Stimulated activated CD4-positive, alpha-beta T cell treated with anti-CD3 and anti-CD28 coated beads, TNF-alpha, amount 100 ng/mL, for 1 hour (primary cell): Measurements from ENCODE around the gene AEBP1.

Experiments
- DNase-seq, 3 donors: peaks; one replicate each; pipeline ENCODE4 v3.0.0-alpha.2; 2020; ENCODE audit warnings: low read depth in 3 of 3, low spot score in 1 of 3

AEBP1 gene

DNA sequence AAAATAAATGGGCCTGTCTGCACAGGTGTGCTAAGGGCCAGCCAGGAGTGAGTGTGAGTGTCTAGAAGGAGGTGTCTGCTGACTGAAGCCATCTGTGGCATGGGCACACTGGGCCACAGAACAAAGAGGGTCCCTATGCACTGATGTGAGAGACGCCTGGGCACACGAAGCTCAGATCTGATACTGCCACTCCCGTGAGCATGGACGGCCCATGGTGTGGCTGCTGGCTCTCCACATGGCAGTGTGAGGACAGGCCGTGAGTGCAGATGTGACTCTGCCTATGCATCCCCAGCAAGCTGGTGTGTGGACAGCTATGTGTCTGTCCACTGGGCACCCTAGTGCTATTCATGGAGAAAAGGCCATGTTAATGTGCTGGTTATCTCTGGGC is 49.8 kb downstream of the AEBP1 start:
- no peak for DNase-seq

DNA sequence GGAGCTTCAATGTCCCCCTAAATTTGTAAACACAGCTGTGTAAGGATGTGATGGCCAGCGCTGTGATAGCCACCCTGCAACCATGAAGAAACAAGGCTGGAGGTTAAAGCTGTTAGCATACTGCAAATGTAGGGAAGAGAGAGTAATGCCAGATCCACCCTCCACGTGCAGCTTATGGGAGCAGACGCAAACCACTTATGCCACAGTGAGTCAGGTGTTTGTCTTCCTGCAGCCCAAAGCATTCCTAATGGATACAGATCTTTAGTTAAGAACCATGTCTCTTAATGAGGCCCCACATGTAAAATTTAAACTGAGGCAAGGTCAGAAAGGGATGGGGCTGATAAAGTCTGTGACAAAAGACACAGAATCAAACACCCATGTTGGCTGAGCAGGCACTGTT is 50.6 kb downstream of the AEBP1 start:
- no peak for DNase-seq

DNA sequence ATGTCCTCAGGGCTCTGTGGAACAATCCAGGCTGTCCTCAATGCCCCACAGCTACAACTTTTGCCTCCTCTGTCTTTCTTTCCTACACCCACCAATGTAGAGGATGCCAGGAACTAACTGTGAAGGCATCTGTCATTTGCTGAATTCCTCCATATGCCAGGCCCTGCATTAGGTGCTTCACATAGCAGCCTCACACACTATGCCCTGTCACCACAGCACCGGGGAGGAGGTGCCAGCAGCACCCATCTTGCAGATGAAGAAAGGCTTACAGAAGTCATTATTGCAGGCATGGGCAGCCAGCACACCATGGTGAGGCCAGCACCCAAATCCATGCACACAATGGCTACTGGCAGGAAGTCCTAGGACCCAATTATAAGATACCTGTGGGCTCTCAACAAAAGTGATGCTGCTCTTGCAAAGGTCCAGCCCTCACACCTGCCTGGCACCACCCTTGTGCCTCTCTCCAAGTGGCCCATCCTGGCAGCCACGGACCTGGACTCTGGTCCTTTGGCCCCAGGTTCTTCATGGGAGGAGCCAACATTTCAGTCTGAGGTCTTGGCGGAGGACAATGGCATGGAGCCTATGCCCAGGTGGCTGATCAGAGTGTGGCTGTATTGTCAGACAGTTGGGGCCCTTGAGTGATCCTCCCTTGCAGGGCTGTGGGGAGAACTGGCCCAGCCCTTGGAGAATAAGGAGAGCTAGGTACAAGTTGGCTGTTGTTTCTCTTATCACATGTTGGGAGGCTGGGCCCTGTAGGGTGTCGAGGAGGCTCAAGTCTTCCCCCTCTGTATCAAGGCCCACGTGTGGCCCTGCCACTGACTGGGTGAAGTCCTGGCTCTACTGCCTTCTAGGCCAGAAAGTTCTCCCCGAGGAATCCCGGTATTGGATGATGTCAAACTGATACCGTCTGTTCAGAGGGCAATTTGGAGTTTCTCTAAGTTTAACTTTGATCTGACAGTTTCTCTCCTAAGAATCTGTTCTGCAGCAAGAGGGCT is 51.3 kb downstream of the AEBP1 start:
- DNase-seq = no peak

DNA sequence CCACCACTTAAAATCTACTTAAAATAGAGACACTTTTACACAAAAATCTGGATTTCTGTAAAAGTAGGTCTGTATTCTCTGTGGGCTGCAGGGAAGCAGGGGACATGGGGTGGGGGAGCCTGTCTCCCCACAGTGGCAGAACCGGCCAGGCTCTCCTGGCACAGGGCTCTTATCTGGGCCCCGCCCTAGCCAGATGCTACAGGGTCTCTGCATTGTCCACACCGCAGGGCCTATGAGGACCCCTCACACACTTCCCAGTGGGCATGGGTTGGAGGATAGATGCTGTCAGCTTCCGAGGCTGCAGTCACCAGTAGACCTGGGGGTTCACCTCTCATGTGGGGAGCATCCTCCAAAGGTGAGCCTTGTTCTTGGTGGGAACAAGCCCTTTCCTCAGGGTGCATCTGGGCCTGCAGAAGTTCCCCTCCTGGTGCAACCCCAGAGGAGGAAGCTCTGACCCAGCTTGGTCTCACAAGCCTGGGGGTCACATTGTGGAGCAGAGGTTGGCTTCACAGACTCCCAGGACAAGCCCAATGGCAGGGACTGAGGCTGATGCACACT is 52.4 kb downstream of the AEBP1 start:
- DNase-seq = no peak

DNA sequence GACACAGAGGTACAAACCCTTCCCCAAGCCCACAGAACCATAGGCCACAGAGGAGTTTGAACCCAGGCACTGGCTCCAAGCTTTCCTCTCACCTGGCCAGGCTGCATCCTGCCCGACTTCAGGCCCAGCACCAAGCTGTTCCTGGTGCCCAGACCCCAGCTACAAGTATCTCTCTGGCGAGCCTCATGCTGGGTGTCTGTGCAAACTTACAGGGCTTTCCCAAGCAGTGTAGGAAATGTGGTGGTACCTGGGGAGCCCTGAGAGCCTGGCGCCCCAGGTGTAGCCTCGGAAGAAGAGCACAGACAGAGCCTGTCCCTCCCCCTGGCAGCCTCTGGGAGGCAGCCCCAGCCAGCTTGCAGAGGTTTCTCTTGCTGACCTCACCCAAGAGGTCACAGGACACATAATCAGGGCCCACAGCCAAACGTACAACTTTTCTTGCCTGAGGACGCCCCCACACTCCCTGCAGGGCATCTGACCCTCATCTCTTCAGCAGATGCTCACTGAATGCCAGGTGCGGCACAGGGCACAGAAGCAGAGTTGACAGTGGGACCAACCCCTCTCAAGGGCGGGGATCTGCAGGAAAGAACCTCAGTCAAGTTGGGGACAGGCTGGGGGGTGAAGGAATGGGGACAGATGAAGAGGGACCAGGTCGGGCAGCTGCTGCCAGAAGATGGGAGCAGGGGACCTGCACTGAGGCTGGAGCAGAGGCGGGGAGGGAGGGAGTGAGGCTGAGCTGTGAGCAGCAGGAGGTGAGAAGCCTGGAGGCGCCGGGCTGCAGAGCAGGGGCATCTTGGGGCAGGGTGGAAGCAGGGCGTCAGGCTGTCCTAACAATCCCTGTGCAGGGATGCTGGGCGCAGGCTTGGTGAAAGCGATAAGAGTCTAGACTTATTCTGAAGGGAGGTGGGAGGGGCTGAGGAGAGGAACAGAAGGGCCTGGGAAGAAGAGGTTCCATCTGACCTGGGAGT is 53.3 kb downstream of the AEBP1 start:
- DNase-seq = no peak

DNA sequence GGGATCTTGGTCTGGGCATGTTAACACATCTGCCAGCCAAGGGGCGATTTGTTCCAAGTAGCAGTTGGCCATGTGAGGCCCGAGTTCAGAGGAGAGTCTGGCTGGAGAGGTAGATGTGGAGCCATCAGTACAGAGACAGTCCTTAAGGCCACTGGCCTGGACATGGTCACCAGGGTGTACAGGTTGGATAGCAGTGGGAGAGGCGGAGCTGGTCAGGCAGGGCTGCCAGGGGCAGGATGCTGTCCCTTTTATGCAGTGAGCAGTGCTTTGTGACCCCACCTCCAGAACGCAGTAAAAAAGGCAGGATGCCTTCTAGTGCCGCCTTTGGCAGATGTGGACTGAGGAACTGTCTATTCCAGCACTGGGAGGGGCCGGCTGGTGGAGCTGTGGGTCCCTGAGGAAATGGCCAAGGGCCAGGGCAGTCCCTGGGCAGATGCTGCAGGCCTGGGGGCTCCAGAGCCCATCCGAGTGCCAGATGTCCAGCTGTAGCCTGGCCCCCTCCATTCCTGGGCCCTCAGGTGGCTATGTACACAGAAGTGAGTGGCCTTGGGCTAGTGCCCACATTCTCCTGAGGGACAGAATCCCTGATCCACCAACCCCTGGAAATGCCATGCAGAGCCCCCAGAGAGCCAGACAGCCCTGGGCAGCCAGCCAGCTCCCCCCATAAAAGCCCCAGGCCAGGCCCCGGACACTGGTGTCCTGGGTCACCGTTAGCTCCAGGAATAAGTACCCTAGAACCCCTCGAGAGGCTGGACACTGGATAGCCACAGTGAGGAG is 54.1 kb downstream of the AEBP1 start:
- DNase-seq = no peak

DNA sequence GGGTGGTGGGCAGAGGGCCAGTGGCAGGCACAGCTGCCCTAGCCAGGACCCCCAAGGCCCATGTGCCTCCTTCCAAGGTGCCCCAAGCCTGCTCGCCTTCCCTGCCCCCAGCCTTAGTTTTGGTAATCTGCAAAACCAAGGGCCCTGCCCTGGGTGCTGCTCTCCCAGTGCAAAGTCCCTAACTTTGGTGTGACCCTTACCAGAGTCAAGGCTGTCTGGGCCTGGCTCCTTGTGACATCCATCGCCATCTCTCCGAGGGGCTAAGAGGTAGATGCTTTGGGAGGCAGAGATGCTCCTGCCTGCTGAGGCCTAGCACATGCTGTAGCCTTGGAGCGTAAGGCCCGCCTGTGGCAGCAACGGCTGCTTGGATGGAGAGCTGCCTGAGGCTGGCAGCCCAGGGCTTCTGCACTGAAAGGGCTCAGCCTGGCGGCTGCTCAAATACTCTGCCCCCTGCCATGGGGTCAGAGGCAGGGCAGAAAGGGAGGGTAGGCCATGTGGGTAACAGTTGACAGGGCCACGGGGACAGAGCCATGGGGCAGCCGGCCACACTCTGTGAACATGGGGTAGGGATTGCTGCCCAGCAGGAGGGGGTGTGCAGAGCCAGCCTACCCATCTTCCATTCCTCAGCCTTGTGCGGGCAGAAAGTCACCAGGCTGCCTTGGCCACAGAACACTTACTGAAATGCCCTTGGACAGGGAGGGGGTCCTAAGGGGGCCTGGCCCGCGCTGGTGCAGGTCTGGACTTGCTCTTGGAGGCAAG is 54.9 kb downstream of the AEBP1 start:
- no peak for DNase-seq

DNA sequence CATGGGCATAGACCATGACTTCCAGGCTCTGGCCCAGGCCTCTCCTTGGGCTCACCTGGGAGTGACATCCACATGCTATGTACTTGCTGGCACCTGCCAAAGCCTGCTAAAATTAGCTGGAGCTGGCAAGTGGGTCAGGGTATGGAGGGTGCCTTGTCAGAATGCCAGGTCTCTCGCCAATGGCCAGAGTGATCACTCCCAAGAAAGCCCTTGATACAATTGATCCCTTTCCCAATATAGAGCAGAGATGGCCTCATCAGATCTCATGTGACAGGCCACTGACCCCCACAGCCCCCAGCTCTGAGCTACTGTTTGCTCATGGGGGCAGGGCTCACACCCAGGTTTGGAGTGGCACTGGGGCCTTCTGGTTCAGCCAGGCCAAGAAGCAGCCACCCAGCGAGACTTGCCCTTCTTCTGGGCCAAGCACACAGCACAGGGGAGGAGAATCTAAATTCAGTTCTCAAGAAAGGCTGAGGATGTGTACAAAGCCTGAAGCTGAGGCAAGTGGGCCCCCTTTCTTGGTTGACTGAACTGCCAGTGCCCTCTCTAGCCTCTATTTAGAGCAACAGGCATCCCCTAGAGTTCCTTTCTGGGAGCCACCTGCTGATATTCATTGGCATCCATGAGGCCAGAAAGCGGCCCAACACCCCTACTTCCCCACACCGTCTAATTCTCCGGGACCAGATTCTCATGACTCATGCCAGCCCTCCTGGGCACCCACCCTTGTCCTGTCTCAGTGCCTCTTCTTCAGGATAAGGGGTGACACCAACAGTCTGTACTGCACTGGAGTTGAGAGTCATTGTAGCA is 55.9 kb downstream of the AEBP1 start:
- no peak for DNase-seq

DNA sequence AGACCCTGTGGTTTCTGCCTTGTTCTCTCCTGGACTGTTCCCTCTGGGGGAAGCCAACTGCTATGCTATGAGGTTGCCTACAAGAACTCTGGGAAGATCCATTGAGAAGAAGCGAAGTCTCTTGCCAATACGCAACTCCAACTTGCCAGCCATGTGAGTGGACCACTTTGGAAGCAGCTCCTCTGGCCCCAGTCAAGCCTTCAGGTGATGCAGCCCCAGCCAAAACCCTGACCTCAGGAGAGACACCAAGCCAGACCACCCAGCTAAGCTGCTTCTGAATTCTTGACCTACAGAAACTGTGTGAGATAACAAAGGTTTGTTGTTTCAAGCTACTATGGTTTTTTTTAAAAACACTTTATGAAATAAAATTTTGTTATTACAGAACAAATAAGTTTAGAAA is 57.2 kb downstream of the AEBP1 start:
- no peak for DNase-seq

DNA sequence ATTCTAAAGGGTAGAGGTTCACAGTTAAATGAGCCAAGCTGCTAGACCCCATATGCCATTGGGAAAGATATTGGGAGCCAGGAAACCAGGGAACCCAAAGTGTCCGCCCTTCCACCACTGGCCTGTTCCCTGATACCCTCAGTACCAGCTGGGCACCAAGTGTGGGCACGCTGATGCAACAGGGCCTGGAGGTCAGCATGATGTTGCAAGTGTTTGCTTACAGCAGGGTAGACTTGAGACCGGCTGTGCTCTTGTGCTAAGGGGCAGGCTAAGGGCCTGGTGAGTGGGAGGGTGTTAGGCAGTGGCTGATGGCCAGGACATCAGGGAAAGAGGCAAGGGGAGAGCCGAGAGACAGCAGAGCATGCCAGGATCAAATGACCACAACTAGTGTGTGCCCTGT is 58.0 kb downstream of the AEBP1 start:
- no peak for DNase-seq

DNA sequence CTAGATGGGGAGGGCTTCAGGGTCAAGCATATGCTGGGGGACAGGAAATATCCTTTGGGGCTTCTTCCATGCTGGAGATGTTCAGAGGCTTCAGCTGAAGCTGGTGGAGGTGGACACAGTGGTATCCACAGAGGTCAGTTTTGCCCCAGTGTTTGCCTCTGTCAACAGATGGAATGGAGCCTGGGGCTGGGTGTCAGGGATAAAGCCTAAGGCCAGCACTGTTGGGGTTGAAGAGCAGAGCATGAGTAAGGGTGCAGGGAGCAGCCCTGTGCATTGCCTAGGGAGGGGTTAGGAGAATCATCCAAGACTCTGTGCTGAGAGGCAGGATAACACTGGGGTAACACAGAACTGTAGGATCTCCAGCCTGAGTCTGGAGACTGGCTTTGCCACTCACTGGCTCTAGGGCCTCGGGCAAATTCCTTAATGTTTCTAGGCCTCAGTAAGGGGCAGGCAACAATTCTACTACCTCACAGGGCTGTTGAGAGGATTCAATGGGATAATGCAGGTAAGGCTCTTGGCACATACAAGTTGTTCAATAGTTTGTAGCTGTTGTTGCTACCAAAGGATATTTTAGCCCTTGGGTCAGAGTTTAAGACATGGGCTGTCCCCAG is 58.7 kb downstream of the AEBP1 start:
- no peak for DNase-seq

DNA sequence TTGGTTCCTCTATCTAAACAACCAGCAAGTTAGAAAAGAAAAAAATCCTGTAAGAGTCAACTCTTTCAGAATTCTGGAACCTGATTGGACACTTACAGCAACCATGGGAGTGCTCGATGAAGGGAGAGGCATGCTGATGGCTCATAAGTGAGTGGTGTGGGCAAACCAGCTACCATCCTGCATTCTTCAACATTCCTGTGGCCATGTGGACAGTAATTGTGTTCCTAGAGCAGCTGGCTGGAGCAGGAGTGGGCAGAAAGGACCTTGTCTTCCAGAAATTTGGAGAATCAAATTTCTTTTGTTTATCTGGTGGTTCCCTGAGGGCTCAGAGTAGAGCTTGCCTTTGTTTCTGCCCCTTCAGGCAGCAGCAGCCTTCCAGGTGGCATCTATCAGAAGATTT is 59.4 kb downstream of the AEBP1 start:
- no peak for DNase-seq
